Activated effector memory CD4-positive, alpha-beta T cell treated with anti-CD3 and anti-CD28 coated beads, Interleukin-2, amount 50 U/mL, for 16 hours (primary cell): Measurements from ENCODE around the gene PPA1.
"Not testable (repeated sequence)": the region's sequence is repeated elsewhere in the genome, so short reads cannot be mapped to it uniquely, and the experiment has no call there.

Experiments
- DNase-seq: peaks from one replicate; pipeline ENCODE4 v3.0.0-alpha.2; 2020

PPA1 gene

DNA sequence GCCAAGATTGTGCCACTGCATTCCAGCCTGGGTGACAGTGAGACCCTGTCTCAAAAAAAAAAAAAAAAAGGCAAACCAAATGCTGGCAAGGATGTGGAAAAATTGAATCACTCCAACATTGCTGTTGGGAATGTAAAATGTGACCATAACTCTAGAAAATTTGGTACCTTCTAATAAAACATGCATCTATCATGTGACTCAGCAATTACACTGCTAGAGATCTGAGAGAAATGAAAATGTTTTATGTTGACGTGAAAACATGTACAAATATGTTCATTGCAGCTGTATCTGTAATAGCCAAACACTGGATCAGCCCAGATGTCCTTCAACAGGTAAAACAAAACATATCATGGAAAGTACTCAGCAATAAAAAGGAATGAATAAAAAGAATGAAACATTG lies 32.1 kb downstream of the PPA1 start:
- no peak for DNase-seq

GRCh38 chr10:70198696-70199466 lies 34.3 kb downstream of the PPA1 start:
- no peak for DNase-seq

GRCh38 chr10:70197235-70197945 lies 35.8 kb downstream of the PPA1 start:
- DNase-seq: no peak

- DNase-seq: no peak
These were observed 39.8 kb downstream of the PPA1 start for GRCh38 chr10:70193391-70193844.

DNA sequence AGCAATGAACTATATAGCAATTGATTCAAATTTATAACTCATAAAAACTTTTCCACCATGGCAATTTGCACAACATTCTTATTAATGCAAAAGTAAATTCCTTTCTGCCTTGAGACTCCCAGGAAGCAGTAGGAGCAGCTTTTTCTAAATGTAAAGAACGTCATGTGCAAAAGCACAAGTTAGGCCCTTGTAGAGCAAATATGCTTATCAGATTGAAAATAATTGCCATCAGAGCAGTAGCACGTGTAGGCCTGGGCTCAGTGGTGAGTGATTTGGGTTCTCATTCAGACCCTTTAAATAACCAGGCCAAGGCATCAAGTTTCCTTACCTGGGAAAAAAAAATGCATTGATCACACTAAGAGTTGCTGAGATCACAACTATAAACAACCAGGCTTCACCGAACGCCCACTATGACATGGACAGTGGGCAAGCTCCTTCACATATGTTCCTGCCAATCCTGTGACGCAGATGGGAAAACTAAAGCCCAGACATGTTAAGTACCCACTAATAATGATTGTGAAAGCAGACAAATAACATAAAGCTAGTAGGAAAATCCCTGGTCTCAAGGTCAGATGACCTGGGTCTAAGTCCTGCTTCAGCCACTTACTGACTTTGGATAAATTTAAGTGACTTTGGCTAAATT lies 40.8 kb downstream of the PPA1 start:
- DNase-seq: no peak

- DNase-seq: no peak
These were observed 41.3 kb downstream of the PPA1 start for GRCh38 chr10:70191972-70192305.

GRCh38 chr10:70191161-70191971 lies 41.9 kb downstream of the PPA1 start:
- DNase-seq: no peak

DNA sequence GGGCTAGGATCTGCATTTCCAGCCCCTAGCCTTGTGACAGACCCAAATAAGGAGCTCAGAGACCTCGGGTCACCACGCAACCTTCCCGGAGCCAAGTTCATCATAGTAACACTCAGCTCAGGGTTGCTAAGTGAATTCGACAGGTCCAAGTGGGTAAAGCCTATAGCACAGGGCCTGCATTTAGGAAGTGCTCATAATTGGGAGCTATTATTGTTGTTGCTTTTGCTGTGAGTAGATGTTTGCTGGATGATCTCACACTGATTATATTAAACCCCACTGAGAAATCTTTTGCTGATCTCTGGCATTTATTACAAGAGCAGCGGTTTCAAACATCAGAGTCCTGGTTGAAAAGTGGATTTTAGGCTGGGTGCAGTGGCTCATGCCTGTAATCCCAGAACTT lies 42.6 kb downstream of the PPA1 start:
- DNase-seq: no peak

GRCh38 chr10:70190102-70190501 lies 43.1 kb downstream of the PPA1 start:
- no peak for DNase-seq

DNA sequence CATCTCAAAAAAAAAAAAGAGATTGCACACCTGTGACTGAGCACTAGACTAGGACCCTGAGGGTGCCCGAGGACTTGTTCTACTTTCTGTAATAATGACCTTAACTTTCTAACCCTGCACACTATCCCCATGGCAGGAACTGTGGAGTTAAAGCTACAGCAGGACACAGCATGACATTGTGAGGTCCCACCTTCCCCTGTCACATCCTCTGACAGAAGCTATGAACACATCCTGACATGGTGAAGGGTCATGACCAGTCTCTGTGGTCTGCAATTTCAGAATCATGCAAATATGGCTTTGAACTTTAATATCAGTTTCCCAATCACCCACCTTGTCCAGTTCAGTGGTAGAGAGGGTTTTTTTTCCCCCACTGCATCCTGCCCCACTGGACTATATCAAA lies 44.5 kb downstream of the PPA1 start:
- DNase-seq: no peak

- no peak for DNase-seq
These were observed 46.7 kb downstream of the PPA1 start for GRCh38 chr10:70186571-70186970.

GRCh38 chr10:70186090-70186489 lies 47.1 kb downstream of the PPA1 start:
- no peak for DNase-seq

GRCh38 chr10:70183304-70183703 lies 49.9 kb downstream of the PPA1 start:
- no peak for DNase-seq

- not testable (repeated sequence) for DNase-seq
These were observed 54.0 kb downstream of the PPA1 start for GRCh38 chr10:70179209-70179608.

GRCh38 chr10:70178139-70178725 lies 55.0 kb downstream of the PPA1 start:
- DNase-seq: no peak

DNA sequence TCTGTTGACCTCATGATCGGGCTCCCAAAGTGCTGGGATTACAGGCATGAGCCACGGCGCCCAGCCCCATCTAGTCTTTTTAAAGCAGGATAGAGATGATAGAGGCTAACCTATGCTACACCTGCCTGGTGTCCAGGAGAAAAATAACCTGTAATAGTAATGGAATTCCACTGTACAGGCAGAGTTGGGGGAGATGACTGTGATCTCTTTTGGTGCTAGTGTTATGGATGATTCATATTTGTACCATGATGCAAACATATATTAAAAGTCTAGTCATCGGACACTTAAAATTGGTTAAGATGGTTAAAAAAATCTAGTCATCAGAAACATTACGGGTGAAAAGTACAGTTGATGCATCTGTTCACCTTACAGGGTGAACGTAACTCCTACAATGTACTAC lies 56.8 kb downstream of the PPA1 start:
- DNase-seq: no peak

DNA sequence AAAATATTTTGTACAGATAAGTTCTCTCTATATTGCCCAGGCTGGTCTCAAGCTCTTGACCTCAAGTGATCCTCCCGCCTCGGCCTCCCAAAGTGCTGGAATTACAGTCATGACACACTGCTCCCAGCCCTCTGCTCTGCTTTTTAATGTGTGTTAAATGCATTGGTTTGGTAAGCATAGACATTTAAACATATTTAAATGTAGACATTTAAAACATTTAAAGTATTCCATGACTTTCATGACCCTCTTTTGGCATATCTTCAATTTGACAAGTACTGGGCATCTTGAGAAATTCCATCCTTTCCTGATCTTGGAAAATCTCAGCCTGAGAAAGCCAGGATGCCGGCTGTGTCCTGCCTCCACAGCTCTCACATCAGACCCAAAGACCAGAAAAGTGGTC lies 57.7 kb downstream of the PPA1 start:
- DNase-seq: no peak

DNA sequence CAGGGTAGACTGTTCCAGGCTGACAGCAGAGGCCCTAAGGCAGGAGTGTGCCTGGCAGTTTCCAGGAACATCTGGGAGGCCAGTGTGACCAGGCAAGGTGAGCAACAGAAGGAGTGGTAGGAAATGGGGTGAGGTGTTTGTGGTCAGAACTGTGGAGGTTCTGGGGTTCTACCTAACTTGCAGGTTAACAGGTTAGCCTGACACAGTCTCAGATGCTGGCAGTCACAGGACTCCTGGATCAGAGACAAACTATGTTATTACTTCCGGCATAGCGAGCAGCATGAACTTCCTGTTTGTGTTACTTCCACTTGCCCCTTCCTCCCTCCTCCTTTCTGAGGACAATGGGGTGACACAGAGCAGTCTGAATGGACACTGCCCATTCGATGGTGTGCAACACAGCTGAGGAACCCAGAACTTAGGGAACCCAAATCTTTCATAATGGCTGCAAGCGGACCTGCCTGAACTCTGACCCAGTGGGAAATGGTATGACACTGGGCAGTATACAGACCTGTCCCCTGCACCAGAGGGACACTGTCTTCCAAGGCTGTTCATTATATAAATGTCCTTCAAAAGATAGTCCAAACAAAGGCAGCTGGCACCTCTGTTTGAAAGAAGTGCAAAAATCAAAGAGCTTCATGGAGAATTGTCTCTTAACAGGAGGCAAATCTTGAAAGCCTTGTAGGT lies 59.0 kb downstream of the PPA1 start:
- peak; percentile 64 for DNase-seq

DNA sequence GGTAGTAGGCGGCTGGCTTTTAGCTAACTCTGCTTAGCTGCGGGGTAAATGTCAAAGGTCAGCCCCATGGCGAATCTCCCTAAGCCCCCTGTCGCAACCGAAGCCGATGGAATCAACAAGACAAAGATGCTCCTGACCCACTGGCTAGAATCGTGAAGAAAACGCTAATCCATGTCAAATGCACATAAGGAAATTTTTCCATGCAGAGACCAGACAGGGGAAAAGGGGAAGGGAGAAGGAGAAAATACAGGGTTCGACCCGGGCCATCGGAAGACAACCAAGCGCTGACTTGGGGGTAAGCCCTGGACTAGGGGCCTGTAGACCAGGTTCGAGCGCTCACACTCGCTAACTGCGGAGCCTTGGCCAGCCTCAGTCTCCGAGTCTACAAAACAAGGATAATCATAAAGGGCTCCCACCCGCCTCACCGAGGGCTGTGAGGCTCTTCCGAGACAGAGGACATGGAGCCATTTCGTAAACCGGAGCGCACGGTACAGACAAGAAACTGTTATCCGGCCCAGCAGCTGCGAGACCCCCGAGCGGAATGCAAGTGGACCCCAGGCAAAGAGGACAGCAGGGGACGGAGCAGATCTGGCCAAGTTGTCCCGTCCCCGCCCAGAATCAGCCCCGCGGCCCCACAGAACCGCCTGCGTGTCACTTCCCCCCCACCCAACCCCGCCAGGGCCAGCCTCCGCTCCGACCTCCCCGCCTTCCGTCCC lies 63.4 kb downstream of the PPA1 start:
- DNase-seq: no peak

GRCh38 chr10:70169011-70169410 lies 64.2 kb downstream of the PPA1 start:
- no peak for DNase-seq

GRCh38 chr10:70167246-70167645 lies 66.0 kb downstream of the PPA1 start:
- DNase-seq: no peak

GRCh38 chr10:70166394-70166793 lies 66.8 kb downstream of the PPA1 start:
- no peak for DNase-seq
